Left colon (tissue), 2 donors: ENCODE results near the gene HSD3B2. TPM values are rescaled to one million over a fixed set of nuclear protein-coding genes. Genes with fewer than 3 reads are reported as not detected.

Experiments used
- total RNA-seq, 2 donors: library from RNA; stranded (reverse); fragmentation: NEBNext Ultra II Directional; extraction: Animal tissue kit (Norgen Biotek cat#: 25700); gene quantifications; one replicate each; pipeline ENCODE4 v1.2.1, GENCODE V29; 2021
- donor health status: DM: no; HTN: no; CAD: no.
- donor health status: DM: yes; HTN: yes; CAD: no.

HSD3B2 gene
- total RNA-seq, 2 donors from 2014 or later: 3.2 to 16.6 TPM

Other genes starting within 250 kb of the HSD3B2 start
- not detected for gene HAO2, start 46.4 kb upstream of the HSD3B2 start, total RNA-seq
- under 1 TPM; 0.70 to 0.92 TPM for gene HSD3B1, start 92.1 kb downstream of the HSD3B2 start, total RNA-seq
- 1 to 10 TPM; 2.0 to 3.1 TPM for gene ZNF697, start 233.1 kb downstream of the HSD3B2 start, total RNA-seq